ENCODE data around the gene TSPAN18.
A peak's percentile ranks its signal among the peaks of the same experiment; 100 is the strongest.

Gene TSPAN18

DNA sequence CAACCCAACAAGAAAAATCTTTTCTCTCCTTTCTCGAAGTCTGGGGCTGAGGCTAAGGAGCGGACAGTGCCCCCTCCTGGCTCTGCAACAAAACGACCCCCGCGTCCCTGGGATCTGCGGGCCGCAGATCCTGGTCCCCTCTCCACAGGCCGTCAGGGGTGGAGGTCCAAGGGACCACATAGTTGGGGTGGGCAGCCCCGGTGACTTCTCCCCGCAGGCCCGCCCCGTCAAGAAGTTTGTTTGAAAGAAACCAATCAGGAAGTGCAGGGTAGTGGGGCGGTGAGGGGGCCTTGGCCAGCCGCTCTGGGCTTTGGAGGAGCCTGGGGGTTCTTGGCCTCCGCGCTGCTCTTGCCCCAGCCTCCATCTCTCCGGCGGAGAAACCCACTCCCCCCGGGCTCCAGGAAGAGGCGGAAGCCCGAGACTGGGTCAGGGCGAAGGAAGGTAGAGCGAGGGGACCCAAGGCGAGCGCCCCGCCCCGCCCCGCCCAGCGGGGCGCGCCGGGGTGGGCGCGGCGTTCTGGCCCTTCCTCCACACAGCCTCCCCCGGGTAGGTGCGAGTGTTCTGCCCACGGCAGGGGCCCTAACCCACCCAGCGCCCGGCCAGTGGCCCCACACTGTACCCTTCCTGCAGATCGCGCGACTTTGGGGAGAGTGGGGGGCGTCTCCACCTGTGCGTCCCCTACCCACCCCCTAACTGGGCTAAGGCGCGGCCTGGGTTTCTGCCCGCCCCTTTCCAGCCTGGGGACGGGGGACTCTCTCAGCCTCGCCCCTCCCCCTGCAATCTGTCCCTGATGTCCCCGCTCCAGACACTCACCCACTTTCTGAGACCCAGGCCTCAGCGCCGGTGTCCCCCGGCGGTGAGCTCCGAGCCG lies 222.6 kb downstream of the TSPAN18 start:
- peak; percentile 18 for DNase-seq

DNA sequence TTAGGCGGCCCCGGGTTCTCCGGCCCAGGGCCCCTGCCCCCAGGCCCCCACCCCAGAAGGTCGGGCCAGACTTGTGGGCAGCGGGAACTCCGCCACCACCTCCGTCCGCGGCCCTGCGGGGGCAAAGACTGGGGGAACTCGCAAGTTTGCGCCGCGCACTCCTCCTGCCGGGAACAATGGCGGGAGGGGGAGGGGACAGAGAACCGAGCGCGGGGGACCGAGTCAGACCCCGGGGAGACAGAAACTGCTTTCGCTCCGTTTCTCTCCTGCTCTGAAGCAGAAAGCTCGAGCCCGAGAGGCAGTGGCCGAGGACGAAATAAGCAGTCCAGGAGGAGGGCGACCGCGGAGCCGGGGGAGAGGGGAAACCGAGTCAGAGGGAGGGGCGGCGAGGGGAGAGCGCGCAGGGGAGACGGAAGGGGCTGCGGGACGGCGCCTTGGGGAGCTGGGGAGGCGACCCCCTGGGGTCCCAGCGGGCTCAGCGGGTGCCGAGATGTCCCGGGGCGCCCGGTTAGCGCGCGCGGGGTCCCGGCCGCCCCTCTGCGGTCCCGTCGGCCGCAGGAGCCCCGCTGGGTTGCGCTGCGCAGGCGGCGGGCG lies 223.4 kb downstream of the TSPAN18 start:
- no peak for DNase-seq
- Histone ChIP-seq H3K27ac (no peak overlapping the region), H3K27me3 (replicated peaks) (no peaks in the 10 kb centered on the region), H3K4me3 (ENCODE audit: low read depth, low read length) (peak overlapping the region; percentile 62), H3K36me3 (replicated peaks) (no peaks in the 10 kb centered on the region)
- in situ Hi-C loops (cut with HindIII; ENCODE audit: low pct_ligation_motif_present, low sequenced_read_pairs) = no loop called here
- TF ChIP-seq, protein P1, sequence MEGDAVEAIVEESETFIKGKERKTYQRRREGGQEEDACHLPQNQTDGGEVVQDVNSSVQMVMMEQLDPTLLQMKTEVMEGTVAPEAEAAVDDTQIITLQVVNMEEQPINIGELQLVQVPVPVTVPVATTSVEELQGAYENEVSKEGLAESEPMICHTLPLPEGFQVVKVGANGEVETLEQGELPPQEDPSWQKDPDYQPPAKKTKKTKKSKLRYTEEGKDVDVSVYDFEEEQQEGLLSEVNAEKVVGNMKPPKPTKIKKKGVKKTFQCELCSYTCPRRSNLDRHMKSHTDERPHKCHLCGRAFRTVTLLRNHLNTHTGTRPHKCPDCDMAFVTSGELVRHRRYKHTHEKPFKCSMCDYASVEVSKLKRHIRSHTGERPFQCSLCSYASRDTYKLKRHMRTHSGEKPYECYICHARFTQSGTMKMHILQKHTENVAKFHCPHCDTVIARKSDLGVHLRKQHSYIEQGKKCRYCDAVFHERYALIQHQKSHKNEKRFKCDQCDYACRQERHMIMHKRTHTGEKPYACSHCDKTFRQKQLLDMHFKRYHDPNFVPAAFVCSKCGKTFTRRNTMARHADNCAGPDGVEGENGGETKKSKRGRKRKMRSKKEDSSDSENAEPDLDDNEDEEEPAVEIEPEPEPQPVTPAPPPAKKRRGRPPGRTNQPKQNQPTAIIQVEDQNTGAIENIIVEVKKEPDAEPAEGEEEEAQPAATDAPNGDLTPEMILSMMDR (IDR thresholded peaks at IDR 0.05; ENCODE audit: low read depth, low read length, missing control alignments) = no peak

More for the DNA sequence above, 222.6 kb downstream of the TSPAN18 start:
- TF ChIP-seq, protein P1 (IDR thresholded peaks at IDR 0.05; ENCODE audit: low read depth, low read length, missing control alignments) = peak; percentile 77
- peak overlapping the region; percentile 62 for H3K4me3 ChIP-seq (ENCODE audit: low read depth, low read length)
- in situ Hi-C loops (cut with HindIII; ENCODE audit: low pct_ligation_motif_present, low sequenced_read_pairs) = loop anchor here (25.0 kb wide), 1 partner anchor 388 kb away; no protein-coding TSS in a partner anchor
- H3K27ac ChIP-seq = no peak overlapping the region
- no peaks in the 10 kb centered on the region for H3K27me3 ChIP-seq (replicated peaks)
- no peaks in the 10 kb centered on the region for H3K36me3 ChIP-seq (replicated peaks)

DNA sequence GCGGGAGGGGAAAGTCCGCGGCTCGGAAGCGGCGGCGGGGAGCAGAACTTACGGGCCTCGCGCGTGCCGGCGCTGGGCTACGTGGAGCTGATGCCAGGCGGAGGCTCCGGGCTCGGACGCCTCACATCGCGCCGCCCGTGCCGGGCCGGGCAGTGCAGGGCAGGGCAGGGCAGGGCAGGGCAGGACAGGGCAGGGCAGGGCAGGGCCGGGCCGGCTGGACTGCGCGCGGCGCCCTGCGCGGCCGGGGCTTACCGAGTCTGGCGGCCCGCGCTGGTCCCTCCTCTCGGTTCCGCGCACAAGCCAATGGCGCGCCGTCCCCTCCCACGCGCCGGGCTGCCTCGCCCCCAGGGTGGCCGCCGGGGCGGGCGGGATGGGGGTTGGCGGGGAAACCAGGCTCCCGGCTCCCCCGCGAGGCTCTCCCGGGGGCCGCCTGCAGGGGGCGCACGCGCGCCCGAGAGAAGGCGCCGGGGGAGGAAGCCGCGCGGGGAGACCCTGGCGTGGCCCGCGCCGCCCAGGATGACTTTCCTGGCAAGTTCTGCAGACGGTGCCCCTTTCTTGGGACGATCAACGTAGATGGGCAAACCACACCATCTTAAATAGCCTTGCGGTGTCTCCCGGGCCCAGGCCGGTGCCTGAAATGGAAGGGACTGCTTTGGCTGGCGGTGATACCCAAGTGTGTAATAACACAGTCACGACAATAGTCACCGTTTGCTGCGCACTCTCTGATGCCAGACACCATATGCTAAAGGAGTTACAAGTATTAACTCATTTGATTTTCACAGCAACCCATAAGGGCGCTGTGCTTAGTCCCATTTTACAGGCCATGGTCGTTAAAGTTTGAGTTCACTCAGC lies 224.1 kb downstream of the TSPAN18 start, which contains the start of gene TP53I11:
Gene TP53I11, minus strand, starts transcription at position 259 of the 852 bp plus-strand sequence. CDS start 12,548 bp downstream, outside the sequence.
- Histone ChIP-seq H3K36me3 (replicated peaks) (no peaks in the 10 kb centered on the region), H3K4me3 (ENCODE audit: low read depth, low read length) (peak within 1 kb of the TSS; percentile 62), H3K27ac (no peak within 1 kb of the TSS), H3K27me3 (replicated peaks) (no peaks in the 10 kb centered on the region)
- TF ChIP-seq, protein P1 (IDR thresholded peaks at IDR 0.05; ENCODE audit: low read depth, low read length, missing control alignments) = peak; percentile 27
- peak; percentile 25 for DNase-seq
- in situ Hi-C loops (cut with HindIII; ENCODE audit: low pct_ligation_motif_present, low sequenced_read_pairs) = no loop called here

DNA sequence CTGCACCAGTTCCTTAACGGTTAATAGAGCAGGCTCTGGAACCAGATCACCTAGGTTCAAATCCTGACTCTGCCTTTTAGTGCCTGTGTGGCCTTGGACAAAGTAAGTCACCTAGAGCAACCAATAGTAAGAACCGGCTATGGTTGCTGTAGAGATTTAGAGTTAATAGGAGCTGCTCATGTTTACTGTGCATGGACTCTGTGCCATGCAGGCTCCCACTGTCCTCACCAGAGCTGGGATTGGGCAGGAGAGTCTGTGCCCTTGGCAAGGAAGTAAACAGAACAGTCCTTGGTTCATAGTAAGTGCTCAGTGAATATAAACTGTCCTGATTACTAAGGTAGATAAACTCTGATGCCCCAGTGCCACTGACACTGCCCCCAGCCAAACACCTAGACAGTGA lies 225.3 kb downstream of the TSPAN18 start:
- no peaks in the 10 kb centered on the region for H3K27me3 ChIP-seq (replicated peaks)
- in situ Hi-C loops (cut with HindIII; ENCODE audit: low pct_ligation_motif_present, low sequenced_read_pairs) = no loop called here
- H3K27ac ChIP-seq = no peak overlapping the region
- H3K36me3 ChIP-seq (replicated peaks) = no peaks in the 10 kb centered on the region
- DNase-seq = no peak
- H3K4me3 ChIP-seq (ENCODE audit: low read depth, low read length) = no peak overlapping the region
- TF ChIP-seq, protein P1 (IDR thresholded peaks at IDR 0.05; ENCODE audit: low read depth, low read length, missing control alignments) = no peak

DNA sequence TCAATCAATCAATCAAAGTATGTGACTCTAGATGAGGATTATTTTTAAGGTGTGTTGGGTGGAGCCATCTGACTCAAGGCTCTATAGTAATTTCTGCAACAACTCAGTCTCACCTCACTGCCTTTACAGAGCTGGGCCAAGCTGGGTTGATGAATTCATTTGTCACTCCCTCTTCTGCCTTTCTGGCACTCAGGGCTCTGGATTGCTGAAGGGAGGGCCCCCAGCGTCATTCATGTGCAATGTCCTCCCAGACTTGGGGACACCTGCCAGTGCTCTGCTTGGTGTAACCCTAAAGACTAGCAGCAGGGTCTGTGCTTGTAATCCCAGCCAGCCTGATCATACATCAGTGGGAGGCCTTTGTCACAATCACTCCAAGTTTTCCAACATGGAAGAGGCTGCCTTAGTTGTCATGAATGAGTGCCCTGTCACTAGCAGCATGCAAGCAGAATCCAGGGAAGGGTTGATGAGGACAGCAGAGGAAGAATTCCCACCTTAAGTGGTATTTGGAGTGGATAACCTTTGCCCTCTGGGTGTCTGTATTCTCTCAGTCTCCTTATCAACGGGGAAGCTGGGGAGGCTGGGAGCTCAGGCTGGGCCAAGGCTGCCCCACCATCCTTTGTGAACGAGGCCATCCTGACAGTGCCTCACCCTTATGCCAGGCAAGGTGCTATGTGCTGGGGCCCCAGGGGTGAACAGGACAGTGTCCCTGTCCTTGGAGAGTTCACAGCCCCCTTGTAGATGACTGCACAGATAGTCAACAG lies 225.9 kb downstream of the TSPAN18 start:
- TF ChIP-seq, protein P1 (IDR thresholded peaks at IDR 0.05; ENCODE audit: low read depth, low read length, missing control alignments) = no peak
- Histone ChIP-seq H3K27ac (no peak overlapping the region), H3K4me3 (ENCODE audit: low read depth, low read length) (no peak overlapping the region), H3K36me3 (replicated peaks) (no peaks in the 10 kb centered on the region), H3K27me3 (replicated peaks) (no peaks in the 10 kb centered on the region)
- in situ Hi-C loops (cut with HindIII; ENCODE audit: low pct_ligation_motif_present, low sequenced_read_pairs) = no loop called here
- DNase-seq = no peak

Measured in brain microvascular endothelial cell (primary cell).